NCI-H2227 treated with DMSO at 0.1 percent for 48 hours (cell line): ENCODE measurements around the gene MTMR1.

Experiments
- DNase-seq: peaks from one replicate; lab custom pipeline; 2025; lab: John Stamatoyannopoulos, UW

The MTMR1 gene

GRCh38 chrX:150692831-150693724, at the start of gene MTMR1:
MTMR1 (plus strand) TSS chrX:150693396; CDS start chrX:150693531, 135 bp downstream.
- DNase-seq, result peak; percentile 16

- no peak for DNase-seq
These were observed 49.2 kb upstream of the MTMR1 start for GRCh38 chrX:150643958-150644357.

- DNase-seq, result no peak
These were observed 48.8 kb upstream of the MTMR1 start for GRCh38 chrX:150644422-150644821.

GRCh38 chrX:150647331-150647730, 45.9 kb upstream of the MTMR1 start:
- DNase-seq, result no peak

- DNase-seq, result no peak
These were observed 44.8 kb upstream of the MTMR1 start for GRCh38 chrX:150648296-150648940.

- peak; percentile 36 for DNase-seq
These were observed 43.9 kb upstream of the MTMR1 start for GRCh38 chrX:150649096-150649870.

- no peak for DNase-seq
These were observed 41.3 kb upstream of the MTMR1 start for GRCh38 chrX:150651906-150652305.

GRCh38 chrX:150655788-150656187, 37.4 kb upstream of the MTMR1 start:
- DNase-seq, result no peak

GRCh38 chrX:150663073-150663472, 30.1 kb upstream of the MTMR1 start:
- DNase-seq, result peak; percentile 2

GRCh38 chrX:150664290-150664689, 28.9 kb upstream of the MTMR1 start:
- DNase-seq, result peak; percentile 21

- DNase-seq, result no peak
These were observed 17.0 kb upstream of the MTMR1 start for GRCh38 chrX:150676221-150676620.

- DNase-seq, result peak; percentile 0
These were observed 12.2 kb upstream of the MTMR1 start for GRCh38 chrX:150680974-150681373.

- DNase-seq, result no peak
These were observed 10.1 kb upstream of the MTMR1 start for GRCh38 chrX:150683112-150683511.

GRCh38 chrX:150683536-150684146, 9.6 kb upstream of the MTMR1 start:
- peak; percentile 5 for DNase-seq

GRCh38 chrX:150688911-150689451, 4.2 kb upstream of the MTMR1 start:
- DNase-seq, result no peak

GRCh38 chrX:150690126-150690525, 3.1 kb upstream of the MTMR1 start:
- no peak for DNase-seq

- no peak for DNase-seq
These were observed 900 bp upstream of the MTMR1 start for GRCh38 chrX:150692296-150692695.

- DNase-seq, result no peak
These were observed 754 bp downstream of the MTMR1 start for GRCh38 chrX:150693725-150694574.

GRCh38 chrX:150694738-150695410, 1.7 kb downstream of the MTMR1 start:
- no peak for DNase-seq

GRCh38 chrX:150696331-150696730, 3.1 kb downstream of the MTMR1 start:
- no peak for DNase-seq
